ENCODE data around the gene DOCK3.

The DOCK3 gene

DNA sequence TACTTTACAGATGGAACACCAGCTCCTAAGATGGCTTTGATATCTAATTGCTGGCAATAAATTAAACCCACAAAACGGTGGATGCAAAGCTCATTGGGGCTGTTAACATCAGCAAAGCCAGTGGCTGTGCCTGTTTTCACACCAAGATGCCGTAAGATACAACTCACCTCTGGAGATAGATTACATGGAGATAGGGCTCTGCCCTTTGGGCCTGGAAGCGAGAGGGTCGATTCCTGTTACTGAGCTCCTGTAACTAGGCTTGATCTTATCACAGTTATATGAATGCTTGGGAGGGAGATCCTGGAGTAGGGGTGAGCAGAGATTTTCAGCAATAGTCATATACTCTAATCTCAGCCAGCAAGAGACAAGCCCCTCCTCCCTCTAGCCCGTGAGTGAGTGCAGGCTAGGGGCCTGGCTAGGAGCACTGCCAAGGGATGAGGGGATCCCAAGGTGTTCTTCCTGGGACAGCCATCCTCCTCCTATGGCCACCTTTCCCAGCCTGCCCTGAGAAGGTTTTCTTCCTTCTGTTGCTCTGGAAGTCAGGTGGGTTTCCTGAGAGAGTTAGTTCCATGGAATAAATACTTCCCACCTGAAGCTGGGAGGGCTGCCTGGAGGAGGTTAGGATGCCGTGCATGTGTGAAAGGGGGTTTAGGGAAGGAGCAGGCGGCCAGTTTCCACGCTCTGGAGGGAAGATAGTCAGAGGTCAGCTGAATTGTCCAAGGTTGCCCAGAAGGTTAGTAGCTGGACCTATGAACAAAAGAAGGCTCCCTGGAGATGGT, 18.1 kb upstream of the DOCK3 start:
- no peak for ATAC-seq
- TF ChIP-seq TCF4 (CRISPR knock-in tag; IDR thresholded peaks at IDR 0.05; ENCODE audit: borderline replicate concordance) (no peak), RARB (CRISPR knock-in tag; IDR thresholded peaks at IDR 0.05) (no peak), GLIS3 (CRISPR knock-in tag; IDR thresholded peaks at IDR 0.05) (no peak), ZNF70 (CRISPR knock-in tag; IDR thresholded peaks at IDR 0.05) (no peak), ZFP30 (CRISPR knock-in tag; IDR thresholded peaks at IDR 0.05) (no peak), BACH2 (CRISPR knock-in tag; IDR thresholded peaks at IDR 0.05; ENCODE audit: borderline replicate concordance) (no peak), SNAI2 (CRISPR knock-in tag; IDR thresholded peaks at IDR 0.05) (no peak), ESRRG (CRISPR knock-in tag; IDR thresholded peaks at IDR 0.05) (no peak), ZNF565 (CRISPR knock-in tag; conservative IDR thresholded peaks at IDR 0.05; ENCODE audit: low read depth) (no peak)
- TF ChIP-seq, protein P1, sequence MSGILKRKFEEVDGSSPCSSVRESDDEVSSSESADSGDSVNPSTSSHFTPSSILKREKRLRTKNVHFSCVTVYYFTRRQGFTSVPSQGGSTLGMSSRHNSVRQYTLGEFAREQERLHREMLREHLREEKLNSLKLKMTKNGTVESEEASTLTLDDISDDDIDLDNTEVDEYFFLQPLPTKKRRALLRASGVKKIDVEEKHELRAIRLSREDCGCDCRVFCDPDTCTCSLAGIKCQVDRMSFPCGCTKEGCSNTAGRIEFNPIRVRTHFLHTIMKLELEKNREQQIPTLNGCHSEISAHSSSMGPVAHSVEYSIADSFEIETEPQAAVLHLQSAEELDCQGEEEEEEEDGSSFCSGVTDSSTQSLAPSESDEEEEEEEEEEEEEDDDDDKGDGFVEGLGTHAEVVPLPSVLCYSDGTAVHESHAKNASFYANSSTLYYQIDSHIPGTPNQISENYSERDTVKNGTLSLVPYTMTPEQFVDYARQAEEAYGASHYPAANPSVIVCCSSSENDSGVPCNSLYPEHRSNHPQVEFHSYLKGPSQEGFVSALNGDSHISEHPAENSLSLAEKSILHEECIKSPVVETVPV (CRISPR knock-in tag; IDR thresholded peaks at IDR 0.05) = no peak
- TF ChIP-seq, protein P2, sequence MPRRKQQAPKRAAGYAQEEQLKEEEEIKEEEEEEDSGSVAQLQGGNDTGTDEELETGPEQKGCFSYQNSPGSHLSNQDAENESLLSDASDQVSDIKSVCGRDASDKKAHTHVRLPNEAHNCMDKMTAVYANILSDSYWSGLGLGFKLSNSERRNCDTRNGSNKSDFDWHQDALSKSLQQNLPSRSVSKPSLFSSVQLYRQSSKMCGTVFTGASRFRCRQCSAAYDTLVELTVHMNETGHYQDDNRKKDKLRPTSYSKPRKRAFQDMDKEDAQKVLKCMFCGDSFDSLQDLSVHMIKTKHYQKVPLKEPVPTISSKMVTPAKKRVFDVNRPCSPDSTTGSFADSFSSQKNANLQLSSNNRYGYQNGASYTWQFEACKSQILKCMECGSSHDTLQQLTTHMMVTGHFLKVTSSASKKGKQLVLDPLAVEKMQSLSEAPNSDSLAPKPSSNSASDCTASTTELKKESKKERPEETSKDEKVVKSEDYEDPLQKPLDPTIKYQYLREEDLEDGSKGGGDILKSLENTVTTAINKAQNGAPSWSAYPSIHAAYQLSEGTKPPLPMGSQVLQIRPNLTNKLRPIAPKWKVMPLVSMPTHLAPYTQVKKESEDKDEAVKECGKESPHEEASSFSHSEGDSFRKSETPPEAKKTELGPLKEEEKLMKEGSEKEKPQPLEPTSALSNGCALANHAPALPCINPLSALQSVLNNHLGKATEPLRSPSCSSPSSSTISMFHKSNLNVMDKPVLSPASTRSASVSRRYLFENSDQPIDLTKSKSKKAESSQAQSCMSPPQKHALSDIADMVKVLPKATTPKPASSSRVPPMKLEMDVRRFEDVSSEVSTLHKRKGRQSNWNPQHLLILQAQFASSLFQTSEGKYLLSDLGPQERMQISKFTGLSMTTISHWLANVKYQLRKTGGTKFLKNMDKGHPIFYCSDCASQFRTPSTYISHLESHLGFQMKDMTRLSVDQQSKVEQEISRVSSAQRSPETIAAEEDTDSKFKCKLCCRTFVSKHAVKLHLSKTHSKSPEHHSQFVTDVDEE (CRISPR knock-in tag; IDR thresholded peaks at IDR 0.05) = no peak

DNA sequence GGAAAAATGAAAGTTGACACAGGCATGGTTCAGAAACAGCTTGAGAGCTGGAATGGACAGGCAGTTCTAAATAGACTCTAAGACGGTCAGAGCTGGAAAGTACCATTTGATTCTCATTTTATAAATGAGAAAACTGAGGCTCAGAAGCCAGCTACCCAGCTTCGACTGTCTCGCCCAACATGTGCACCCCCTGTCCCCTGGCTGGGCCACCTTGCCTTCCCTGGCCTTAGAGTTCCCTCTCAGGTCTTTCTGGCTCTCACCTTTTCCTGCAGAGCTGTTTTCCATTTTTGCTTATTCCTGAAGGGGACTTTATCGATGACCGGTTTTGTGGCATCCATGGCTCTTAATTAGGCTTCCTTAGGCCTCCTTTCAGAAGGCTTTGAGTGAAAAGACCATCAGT, 17.3 kb upstream of the DOCK3 start:
- ATAC-seq = no peak
- no peak for TF ChIP-seq ZFP3 (CRISPR knock-in tag; IDR thresholded peaks at IDR 0.05)
- TF ChIP-seq ZC3H10 (CRISPR knock-in tag; IDR thresholded peaks at IDR 0.05) = no peak
- TF ChIP-seq ESRRG (CRISPR knock-in tag; IDR thresholded peaks at IDR 0.05) = no peak
- no peak for TF ChIP-seq PPARA (CRISPR knock-in tag; IDR thresholded peaks at IDR 0.05; ENCODE audit: borderline replicate concordance)
- TF ChIP-seq, protein P3, sequence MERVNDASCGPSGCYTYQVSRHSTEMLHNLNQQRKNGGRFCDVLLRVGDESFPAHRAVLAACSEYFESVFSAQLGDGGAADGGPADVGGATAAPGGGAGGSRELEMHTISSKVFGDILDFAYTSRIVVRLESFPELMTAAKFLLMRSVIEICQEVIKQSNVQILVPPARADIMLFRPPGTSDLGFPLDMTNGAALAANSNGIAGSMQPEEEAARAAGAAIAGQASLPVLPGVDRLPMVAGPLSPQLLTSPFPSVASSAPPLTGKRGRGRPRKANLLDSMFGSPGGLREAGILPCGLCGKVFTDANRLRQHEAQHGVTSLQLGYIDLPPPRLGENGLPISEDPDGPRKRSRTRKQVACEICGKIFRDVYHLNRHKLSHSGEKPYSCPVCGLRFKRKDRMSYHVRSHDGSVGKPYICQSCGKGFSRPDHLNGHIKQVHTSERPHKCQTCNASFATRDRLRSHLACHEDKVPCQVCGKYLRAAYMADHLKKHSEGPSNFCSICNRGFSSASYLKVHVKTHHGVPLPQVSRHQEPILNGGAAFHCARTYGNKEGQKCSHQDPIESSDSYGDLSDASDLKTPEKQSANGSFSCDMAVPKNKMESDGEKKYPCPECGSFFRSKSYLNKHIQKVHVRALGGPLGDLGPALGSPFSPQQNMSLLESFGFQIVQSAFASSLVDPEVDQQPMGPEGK (CRISPR knock-in tag; IDR thresholded peaks at IDR 0.05; ENCODE audit: borderline replicate concordance) = no peak
- no peak for TF ChIP-seq ZNF565 (CRISPR knock-in tag; conservative IDR thresholded peaks at IDR 0.05; ENCODE audit: low read depth)
- TF ChIP-seq, protein P2 (CRISPR knock-in tag; IDR thresholded peaks at IDR 0.05) = no peak
- no peak for TF ChIP-seq TOX (CRISPR knock-in tag; IDR thresholded peaks at IDR 0.05; ENCODE audit: borderline replicate concordance)
- TF ChIP-seq ZNF70 (CRISPR knock-in tag; IDR thresholded peaks at IDR 0.05) = no peak

DNA sequence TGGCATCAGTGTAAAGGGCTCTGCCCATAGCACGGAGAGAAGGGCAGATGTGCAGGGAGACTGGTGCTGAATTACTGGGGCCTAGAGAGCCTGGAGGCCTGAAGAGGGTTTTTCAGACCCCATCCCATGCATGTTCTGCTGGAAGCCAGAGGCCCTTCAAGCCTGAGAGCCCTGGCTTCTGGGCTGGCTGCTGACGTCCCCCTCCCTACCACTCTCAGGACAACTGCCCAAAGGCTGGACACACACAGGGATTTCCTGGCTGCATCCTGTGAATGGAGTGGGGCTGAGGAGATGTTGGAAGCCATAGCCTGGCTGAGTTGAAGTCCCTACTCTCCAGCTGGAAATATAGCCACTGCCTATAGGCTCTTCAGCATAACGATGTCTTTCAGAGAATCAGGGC, 16.9 kb upstream of the DOCK3 start:
- ATAC-seq = no peak
- no peak for TF ChIP-seq ARNTL (CRISPR knock-in tag; IDR thresholded peaks at IDR 0.05; ENCODE audit: borderline replicate concordance, low read depth)
- no peak for TF ChIP-seq RARB (CRISPR knock-in tag; IDR thresholded peaks at IDR 0.05)
- no peak for TF ChIP-seq CSDC2 (CRISPR knock-in tag; IDR thresholded peaks at IDR 0.05)
- TF ChIP-seq OSR1 (CRISPR knock-in tag; IDR thresholded peaks at IDR 0.05) = no peak
- no peak for TF ChIP-seq GLIS3 (CRISPR knock-in tag; IDR thresholded peaks at IDR 0.05)
- no peak for TF ChIP-seq ISL1 (CRISPR knock-in tag; IDR thresholded peaks at IDR 0.05)
- no peak for TF ChIP-seq ZFP30 (CRISPR knock-in tag; IDR thresholded peaks at IDR 0.05)
- TF ChIP-seq, protein P2 (CRISPR knock-in tag; IDR thresholded peaks at IDR 0.05) = no peak
- no peak for TF ChIP-seq TCF4 (CRISPR knock-in tag; IDR thresholded peaks at IDR 0.05; ENCODE audit: borderline replicate concordance)
- TF ChIP-seq PPARA (CRISPR knock-in tag; IDR thresholded peaks at IDR 0.05; ENCODE audit: borderline replicate concordance) = no peak
- TF ChIP-seq BACH2 (CRISPR knock-in tag; IDR thresholded peaks at IDR 0.05; ENCODE audit: borderline replicate concordance) = no peak
- no peak for TF ChIP-seq ESRRG (CRISPR knock-in tag; IDR thresholded peaks at IDR 0.05)
